ENCODE measurements around the gene MEF2A.
A peak's percentile ranks its signal among the peaks of the same experiment; 100 is the strongest.

The MEF2A gene

DNA sequence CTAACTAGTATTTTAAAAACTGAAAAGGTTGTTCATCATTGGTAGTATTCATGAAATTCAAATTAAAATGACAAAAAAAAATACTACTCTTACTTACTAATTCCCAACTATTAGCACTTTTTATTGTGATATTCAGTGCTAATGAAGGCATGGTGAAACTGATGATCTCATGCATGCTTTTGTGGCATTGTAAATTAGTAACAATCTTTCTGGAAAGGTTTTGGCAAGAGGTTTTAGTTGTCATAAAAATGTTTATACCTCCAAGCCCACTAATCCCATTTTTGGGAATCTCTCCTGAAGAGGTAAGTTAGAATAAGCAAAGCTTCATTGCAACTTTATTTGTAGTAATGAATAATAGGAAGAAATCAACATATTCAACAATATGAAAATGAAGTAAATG, 114.5 kb downstream of the MEF2A start:
- H3K27me3 ChIP-seq (replicated peaks; ENCODE audit: control insufficient read depth, insufficient read depth, low read length), result no peaks in the 10 kb centered on the region
- DNase-seq (ENCODE audit: low read depth), result no peak
- no peak overlapping the region for H3K9ac ChIP-seq (ENCODE audit: low read length)
- H3K4me3 ChIP-seq (ENCODE audit: low read length), result no peak overlapping the region
- H3K36me3 ChIP-seq (ENCODE audit: control insufficient read depth, insufficient read depth, low read length, severe bottlenecking), result peaks cover 38% of the 10 kb centered on the region
- peaks cover 7% of the 10 kb centered on the region for H3K4me1 ChIP-seq (ENCODE audit: control insufficient read depth, insufficient read depth, low read length)
- H3K9me3 ChIP-seq (ENCODE audit: control insufficient read depth, low read length), result no peaks in the 10 kb centered on the region

DNA sequence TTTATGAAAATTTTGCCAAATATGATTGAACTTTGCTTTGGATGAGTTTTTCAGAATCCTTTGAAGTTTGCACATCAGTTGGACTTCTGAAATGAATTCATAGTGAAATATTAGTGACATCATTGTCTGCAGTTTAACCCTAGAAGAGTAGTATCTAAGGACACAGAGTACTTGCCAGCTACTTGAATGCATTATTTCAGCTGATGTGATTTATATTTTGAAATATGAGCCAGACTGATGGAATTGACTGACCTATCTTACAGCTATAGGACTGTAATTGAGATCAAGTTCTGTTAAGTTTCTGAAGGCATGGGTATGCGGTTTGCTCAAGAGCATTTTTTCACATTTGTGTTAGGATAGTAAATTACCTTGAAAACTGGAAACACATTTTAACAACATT, 116.2 kb downstream of the MEF2A start:
- Histone ChIP-seq H3K27me3 (replicated peaks; ENCODE audit: control insufficient read depth, insufficient read depth, low read length) (no peaks in the 10 kb centered on the region), H3K9me3 (ENCODE audit: control insufficient read depth, low read length) (peaks cover 7% of the 10 kb centered on the region), H3K9ac (ENCODE audit: low read length) (no peak overlapping the region), H3K4me3 (ENCODE audit: low read length) (no peak overlapping the region), H3K4me1 (ENCODE audit: control insufficient read depth, insufficient read depth, low read length) (peaks cover 7% of the 10 kb centered on the region), H3K36me3 (ENCODE audit: control insufficient read depth, insufficient read depth, low read length, severe bottlenecking) (peaks cover 28% of the 10 kb centered on the region)
- no peak for DNase-seq (ENCODE audit: low read depth)

DNA sequence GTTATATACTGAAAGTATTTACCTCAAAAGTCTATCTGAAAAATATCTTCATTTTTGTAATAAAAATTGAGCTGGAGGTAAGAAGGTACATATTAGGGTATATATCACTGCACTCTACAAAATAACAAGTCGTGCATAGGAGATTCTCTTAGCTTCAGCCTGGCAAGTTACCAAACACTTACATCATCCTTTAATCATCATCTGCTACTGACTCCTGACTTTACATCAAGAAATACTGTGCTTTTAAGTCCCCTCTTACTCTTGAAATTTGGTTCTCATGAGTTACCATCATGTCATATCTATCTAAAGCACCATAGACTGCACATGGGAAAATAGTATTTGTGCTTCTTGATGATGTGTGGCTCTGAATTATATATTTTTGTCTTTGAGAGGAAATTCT, 116.7 kb downstream of the MEF2A start:
- H3K9me3 ChIP-seq (ENCODE audit: control insufficient read depth, low read length), result peaks cover 7% of the 10 kb centered on the region

DNA sequence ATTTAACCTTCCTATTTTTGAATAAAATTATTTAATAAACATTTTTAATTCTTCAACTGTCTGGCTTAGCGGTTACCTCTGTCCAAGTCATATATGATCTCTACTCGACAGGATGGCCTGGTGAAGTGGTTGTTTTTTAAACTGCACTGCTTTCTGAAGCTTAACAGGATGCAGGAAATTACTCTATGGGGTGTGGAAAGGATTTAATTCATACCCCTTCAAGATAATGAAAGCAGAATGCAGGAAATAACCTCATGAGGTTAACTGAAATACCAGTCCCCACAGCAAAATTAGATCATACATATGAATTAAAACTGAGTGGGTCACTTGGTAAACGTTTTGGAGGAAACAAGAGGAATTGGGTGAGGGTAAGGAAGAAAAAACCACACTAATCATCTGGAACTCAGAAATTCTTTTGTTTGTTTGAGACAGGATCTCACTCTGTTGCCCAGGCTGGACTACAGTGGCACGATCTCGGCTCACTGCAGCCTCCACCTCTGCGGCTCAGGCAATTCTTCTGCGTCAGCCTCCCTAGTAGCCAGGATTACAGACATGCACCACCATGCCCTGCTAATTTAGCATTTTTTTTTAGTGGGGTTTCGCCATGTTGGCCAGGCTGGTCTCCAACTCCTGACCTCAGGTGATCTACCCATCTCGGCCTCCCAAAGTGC, 117.4 kb downstream of the MEF2A start:
- peaks cover 36% of the 10 kb centered on the region for H3K36me3 ChIP-seq (ENCODE audit: control insufficient read depth, insufficient read depth, low read length, severe bottlenecking)
- no peak overlapping the region for H3K9ac ChIP-seq (ENCODE audit: low read length)
- no peak overlapping the region for H3K4me3 ChIP-seq (ENCODE audit: low read length)
- H3K27me3 ChIP-seq (replicated peaks; ENCODE audit: control insufficient read depth, insufficient read depth, low read length), result no peaks in the 10 kb centered on the region
- H3K4me1 ChIP-seq (ENCODE audit: control insufficient read depth, insufficient read depth, low read length), result no peaks in the 10 kb centered on the region
- H3K9me3 ChIP-seq (ENCODE audit: control insufficient read depth, low read length), result peaks cover 7% of the 10 kb centered on the region
- peak; percentile 11 for DNase-seq (ENCODE audit: low read depth)

More for the DNA sequence above, 116.7 kb downstream of the MEF2A start:
- DNase-seq (ENCODE audit: low read depth), result peak; percentile 78
- no peak overlapping the region for H3K9ac ChIP-seq (ENCODE audit: low read length)
- peaks cover 6% of the 10 kb centered on the region for H3K4me1 ChIP-seq (ENCODE audit: control insufficient read depth, insufficient read depth, low read length)
- H3K36me3 ChIP-seq (ENCODE audit: control insufficient read depth, insufficient read depth, low read length, severe bottlenecking), result peaks cover 31% of the 10 kb centered on the region
- H3K27me3 ChIP-seq (replicated peaks; ENCODE audit: control insufficient read depth, insufficient read depth, low read length), result no peaks in the 10 kb centered on the region
- H3K4me3 ChIP-seq (ENCODE audit: low read length), result no peak overlapping the region

DNA sequence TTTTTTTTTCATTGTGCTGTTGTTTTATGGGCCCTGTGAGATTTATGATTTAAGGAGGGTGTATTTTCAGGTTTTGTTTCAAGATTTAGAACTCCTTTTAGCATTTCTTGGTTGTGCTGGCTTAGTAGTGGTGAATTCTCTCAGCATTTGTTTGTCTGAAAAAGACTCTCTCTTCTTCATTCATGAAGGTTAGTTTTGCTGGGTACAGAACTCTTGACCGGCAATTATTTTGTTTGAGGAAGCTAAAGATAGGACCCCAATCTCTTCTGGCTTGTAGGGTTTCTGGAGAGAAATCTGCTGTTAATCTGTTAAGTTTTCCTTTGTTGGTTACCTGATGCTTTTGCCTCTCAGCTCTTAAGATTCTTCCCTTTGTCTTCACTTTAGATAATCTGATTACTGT, 120.5 kb downstream of the MEF2A start:
- H3K36me3 ChIP-seq (ENCODE audit: control insufficient read depth, insufficient read depth, low read length, severe bottlenecking), result peaks cover 36% of the 10 kb centered on the region
- H3K27me3 ChIP-seq (replicated peaks; ENCODE audit: control insufficient read depth, insufficient read depth, low read length), result no peaks in the 10 kb centered on the region
- H3K4me3 ChIP-seq (ENCODE audit: low read length), result no peak overlapping the region

DNA sequence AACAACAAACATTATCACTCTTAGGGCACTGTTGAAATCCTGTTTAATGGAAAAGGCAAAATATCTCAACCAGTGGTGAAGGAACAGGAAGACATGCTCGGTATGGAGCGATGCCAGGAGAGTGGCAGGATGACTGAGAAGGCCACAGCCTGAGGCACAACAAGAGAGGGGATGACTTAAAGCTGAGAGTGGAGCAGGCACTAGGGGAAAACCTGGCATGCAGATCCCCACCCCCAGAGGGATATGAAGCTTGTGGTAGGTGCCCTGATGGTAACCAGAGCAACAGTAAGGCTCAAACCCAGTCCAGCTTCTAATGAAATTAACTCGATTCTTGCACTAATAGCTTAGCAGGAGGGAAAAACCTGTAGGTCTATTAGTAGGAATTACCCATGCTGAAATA, 127.0 kb downstream of the MEF2A start:
- H3K9ac ChIP-seq (ENCODE audit: low read length), result no peak overlapping the region
- H3K9me3 ChIP-seq (ENCODE audit: control insufficient read depth, low read length), result no peaks in the 10 kb centered on the region
- no peak for DNase-seq (ENCODE audit: low read depth)
- no peaks in the 10 kb centered on the region for H3K27me3 ChIP-seq (replicated peaks; ENCODE audit: control insufficient read depth, insufficient read depth, low read length)
- H3K4me3 ChIP-seq (ENCODE audit: low read length), result no peak overlapping the region
- peaks cover 88% of the 10 kb centered on the region for H3K36me3 ChIP-seq (ENCODE audit: control insufficient read depth, insufficient read depth, low read length, severe bottlenecking)
- no peaks in the 10 kb centered on the region for H3K4me1 ChIP-seq (ENCODE audit: control insufficient read depth, insufficient read depth, low read length)

More for the DNA sequence above, 120.5 kb downstream of the MEF2A start:
- DNase-seq (ENCODE audit: low read depth), result no peak
- no peak overlapping the region for H3K9ac ChIP-seq (ENCODE audit: low read length)
- peaks cover 7% of the 10 kb centered on the region for H3K9me3 ChIP-seq (ENCODE audit: control insufficient read depth, low read length)
- H3K4me1 ChIP-seq (ENCODE audit: control insufficient read depth, insufficient read depth, low read length), result no peaks in the 10 kb centered on the region

DNA sequence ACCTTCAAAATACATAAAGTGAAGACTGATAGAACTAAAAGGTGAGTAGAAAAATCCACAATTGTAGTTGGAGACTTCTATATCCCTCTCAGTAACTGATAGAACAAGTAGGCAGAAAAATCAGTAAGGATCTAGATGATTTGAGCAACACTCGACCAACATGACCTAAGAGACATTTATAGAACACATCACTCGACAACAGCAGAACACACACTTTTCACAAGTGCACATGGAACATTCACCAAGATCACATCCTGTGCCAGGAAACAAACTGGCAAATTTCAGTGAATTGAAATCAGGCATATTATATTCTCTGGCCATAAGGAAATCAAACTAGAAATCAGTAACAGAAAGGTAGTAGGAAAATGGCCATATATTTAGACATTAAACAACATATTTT, 130.3 kb downstream of the MEF2A start:
- no peaks in the 10 kb centered on the region for H3K9me3 ChIP-seq (ENCODE audit: control insufficient read depth, low read length)
- H3K4me1 ChIP-seq (ENCODE audit: control insufficient read depth, insufficient read depth, low read length), result no peaks in the 10 kb centered on the region
- H3K4me3 ChIP-seq (ENCODE audit: low read length), result no peak overlapping the region
- no peak for DNase-seq (ENCODE audit: low read depth)
- no peaks in the 10 kb centered on the region for H3K27me3 ChIP-seq (replicated peaks; ENCODE audit: control insufficient read depth, insufficient read depth, low read length)
- peaks cover 65% of the 10 kb centered on the region for H3K36me3 ChIP-seq (ENCODE audit: control insufficient read depth, insufficient read depth, low read length, severe bottlenecking)
- H3K9ac ChIP-seq (ENCODE audit: low read length), result no peak overlapping the region

DNA sequence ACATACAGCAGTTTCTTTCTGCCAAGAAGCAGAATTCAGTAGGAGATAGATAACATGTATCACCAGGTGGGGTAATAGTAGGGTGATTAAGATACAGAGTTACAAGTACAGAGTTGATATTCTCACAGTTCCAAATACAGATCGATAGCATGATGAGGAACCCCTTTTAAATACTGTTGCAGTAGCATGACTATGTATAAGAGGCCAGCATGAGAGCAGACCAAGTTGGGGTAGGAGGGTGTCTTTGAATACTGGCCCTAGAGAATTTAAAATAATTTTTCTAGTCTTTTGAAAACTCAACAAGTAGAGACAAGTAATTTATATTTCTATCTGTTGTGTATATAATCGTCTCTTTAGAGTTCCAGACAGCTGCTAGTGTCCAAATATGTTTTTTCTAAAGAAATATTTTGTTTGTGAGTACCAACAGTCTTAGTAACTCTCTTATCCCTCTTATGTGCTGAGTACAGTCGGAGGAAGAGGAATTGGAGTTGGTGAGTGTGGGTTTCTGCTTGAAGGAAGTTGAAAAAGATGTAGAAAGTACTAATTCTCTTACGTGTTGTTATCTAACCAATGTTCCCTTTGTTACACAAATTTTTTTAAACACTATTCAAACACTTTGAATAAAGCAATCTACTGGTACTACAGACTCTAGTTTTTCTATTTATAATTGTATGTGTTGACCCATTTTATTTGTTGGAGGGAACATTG, 137.3 kb downstream of the MEF2A start:
- Histone ChIP-seq H3K4me3 (ENCODE audit: low read length) (peak overlapping the region; percentile 40), H3K4me1 (ENCODE audit: control insufficient read depth, insufficient read depth, low read length) (peaks cover 34% of the 10 kb centered on the region), H3K36me3 (ENCODE audit: control insufficient read depth, insufficient read depth, low read length, severe bottlenecking) (peaks cover under 1% of the 10 kb centered on the region), H3K9me3 (ENCODE audit: control insufficient read depth, low read length) (no peaks in the 10 kb centered on the region), H3K9ac (ENCODE audit: low read length) (peak overlapping the region; percentile 8), H3K27me3 (replicated peaks; ENCODE audit: control insufficient read depth, insufficient read depth, low read length) (no peaks in the 10 kb centered on the region)
- peak; percentile 34 for DNase-seq (ENCODE audit: low read depth)

DNA sequence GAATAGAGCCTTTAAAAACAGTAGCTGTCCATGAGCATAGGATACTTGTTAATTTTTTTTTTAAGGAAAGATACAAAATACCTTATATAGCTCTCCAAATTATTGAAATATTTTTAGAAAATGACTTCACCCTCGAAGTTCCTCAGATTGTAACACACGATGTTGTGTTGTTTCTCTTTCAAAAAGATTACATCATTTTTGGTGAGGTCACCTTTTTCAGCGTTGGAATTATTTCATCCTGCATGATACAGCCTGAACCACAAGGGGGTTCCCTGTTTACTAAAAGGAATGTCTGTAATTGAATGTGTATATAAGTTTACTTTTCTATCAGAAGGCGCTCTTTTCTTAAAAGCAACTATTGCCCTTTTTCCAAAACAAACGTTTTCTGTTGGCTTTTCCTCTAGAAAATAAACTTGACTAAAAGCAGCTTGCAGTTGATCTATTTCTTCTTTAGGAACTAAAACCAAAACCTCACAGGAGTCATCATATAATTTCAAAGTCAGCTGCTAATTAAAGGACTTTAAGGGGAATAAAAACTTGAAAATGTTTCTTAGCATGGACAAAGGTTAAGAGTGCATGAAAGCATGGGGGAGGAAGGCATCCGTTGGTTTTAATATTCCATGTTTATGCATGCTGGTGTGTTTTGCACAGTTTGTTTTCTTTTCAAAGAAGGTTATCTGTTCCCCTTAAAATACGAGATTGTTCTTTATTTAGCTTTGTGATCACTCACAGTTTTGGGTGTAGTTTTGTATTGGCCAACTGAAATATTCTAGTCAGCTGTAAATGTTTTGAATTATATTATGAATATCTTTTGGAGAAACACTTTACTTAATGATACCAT, 138.0 kb downstream of the MEF2A start:
- H3K27me3 ChIP-seq (replicated peaks; ENCODE audit: control insufficient read depth, insufficient read depth, low read length), result no peaks in the 10 kb centered on the region
- peak; percentile 96 for DNase-seq (ENCODE audit: low read depth)

DNA sequence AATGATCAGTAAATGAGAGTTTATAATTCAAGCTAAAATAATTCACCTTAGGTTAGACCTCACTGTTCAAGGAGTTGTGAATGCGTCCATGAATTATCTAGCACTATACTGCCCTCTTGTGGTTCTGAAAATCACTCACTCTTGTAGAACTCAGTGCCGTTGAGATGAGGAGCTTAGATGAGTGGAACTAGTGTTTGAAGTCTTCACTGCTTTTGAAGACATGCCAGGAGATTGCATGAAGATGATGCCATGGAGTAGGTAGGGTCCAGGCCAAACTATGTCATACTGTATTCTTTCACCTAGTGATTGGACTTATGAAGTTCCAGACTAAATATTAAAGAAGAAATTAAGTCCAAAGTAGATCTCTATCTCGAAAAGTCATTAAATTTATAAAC, 138.7 kb downstream of the MEF2A start:
- Histone ChIP-seq H3K9me3 (ENCODE audit: control insufficient read depth, low read length) (no peaks in the 10 kb centered on the region), H3K9ac (ENCODE audit: low read length) (no peak overlapping the region), H3K27me3 (replicated peaks; ENCODE audit: control insufficient read depth, insufficient read depth, low read length) (no peaks in the 10 kb centered on the region), H3K36me3 (ENCODE audit: control insufficient read depth, insufficient read depth, low read length, severe bottlenecking) (no peaks in the 10 kb centered on the region), H3K4me1 (ENCODE audit: control insufficient read depth, insufficient read depth, low read length) (peaks cover 48% of the 10 kb centered on the region), H3K4me3 (ENCODE audit: low read length) (no peak overlapping the region)
- DNase-seq (ENCODE audit: low read depth), result peak; percentile 97

More for the DNA sequence above, 138.0 kb downstream of the MEF2A start:
- Histone ChIP-seq H3K9ac (ENCODE audit: low read length) (peak overlapping the region; percentile 52), H3K36me3 (ENCODE audit: control insufficient read depth, insufficient read depth, low read length, severe bottlenecking) (no peaks in the 10 kb centered on the region), H3K9me3 (ENCODE audit: control insufficient read depth, low read length) (no peaks in the 10 kb centered on the region), H3K4me1 (ENCODE audit: control insufficient read depth, insufficient read depth, low read length) (peaks cover 41% of the 10 kb centered on the region), H3K4me3 (ENCODE audit: low read length) (peak overlapping the region; percentile 45)

Measured in adipocyte (in vitro differentiated cells).